Fibroblast of lung (primary cell): ENCODE data around the gene GTF2H1.

Experiments used
- EZH2 ChIP-seq: IDR thresholded peaks from 2 replicates; pipeline ENCODE4 v1.5.1; 2012; ENCODE audit warnings: low read length, control low read depth, mild to moderate bottlenecking; ENCODE audit errors: missing control alignments
- TF ChIP-seq, protein P1 (sequence below), 2 donors: IDR thresholded peaks in 1 of 2; conservative IDR thresholded peaks in 1 of 2; 1 replicate in 1 of 2; 2 replicates in 1 of 2; pipeline ENCODE4 v1.5.1; 2011 to 2012; ENCODE audit warnings: low read length in 2 of 2, control low read depth in 1 of 2, inconsistent platforms in 1 of 2, low read depth in 1 of 2, mild to moderate bottlenecking in 1 of 2

DNA sequence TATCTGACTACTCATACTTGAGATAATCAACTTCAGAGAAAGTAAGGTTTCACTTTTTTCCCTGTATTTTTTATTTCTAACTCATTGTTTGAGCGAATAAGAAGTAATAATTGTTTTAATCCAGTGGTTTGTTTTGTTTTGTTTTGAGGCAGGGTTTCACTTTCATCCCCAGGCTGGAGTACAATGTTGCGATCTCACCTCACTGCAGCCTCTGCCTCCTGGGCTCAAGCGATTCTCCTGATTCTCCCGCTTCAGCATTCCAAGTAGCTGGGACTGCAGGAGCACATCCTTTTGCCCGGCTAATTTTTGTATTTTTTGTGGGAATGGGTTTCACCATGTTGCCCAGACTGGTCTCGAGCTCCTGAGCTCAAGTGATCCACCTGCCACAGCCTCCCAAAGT lies 8.6 kb downstream of the GTF2H1 start:
- TF ChIP-seq, protein P1, sequence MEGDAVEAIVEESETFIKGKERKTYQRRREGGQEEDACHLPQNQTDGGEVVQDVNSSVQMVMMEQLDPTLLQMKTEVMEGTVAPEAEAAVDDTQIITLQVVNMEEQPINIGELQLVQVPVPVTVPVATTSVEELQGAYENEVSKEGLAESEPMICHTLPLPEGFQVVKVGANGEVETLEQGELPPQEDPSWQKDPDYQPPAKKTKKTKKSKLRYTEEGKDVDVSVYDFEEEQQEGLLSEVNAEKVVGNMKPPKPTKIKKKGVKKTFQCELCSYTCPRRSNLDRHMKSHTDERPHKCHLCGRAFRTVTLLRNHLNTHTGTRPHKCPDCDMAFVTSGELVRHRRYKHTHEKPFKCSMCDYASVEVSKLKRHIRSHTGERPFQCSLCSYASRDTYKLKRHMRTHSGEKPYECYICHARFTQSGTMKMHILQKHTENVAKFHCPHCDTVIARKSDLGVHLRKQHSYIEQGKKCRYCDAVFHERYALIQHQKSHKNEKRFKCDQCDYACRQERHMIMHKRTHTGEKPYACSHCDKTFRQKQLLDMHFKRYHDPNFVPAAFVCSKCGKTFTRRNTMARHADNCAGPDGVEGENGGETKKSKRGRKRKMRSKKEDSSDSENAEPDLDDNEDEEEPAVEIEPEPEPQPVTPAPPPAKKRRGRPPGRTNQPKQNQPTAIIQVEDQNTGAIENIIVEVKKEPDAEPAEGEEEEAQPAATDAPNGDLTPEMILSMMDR (conservative IDR thresholded peaks at IDR 0.05 in 1 of 2, IDR thresholded peaks at IDR 0.05 in 1 of 2; ENCODE audit: low read depth in 1 of 2, low read length in 2 of 2): no peak
- TF ChIP-seq EZH2: no peak
